ENCODE measurements around the gene IQSEC2.

IQSEC2 gene

GRCh38 chrX:53305219-53305995 is 24.0 kb upstream of the IQSEC2 start:
- no peak overlapping the region for H3K27ac ChIP-seq (ENCODE audit: insufficient read depth, low read length, poor library complexity, severe bottlenecking)
- no peaks in the 10 kb centered on the region for H3K36me3 ChIP-seq (ENCODE audit: control insufficient read depth, insufficient read depth, low read length)
- no peak for DNase-seq
- no peaks in the 10 kb centered on the region for H3K9me3 ChIP-seq (ENCODE audit: control insufficient read depth, low read length)
- no peaks in the 10 kb centered on the region for H3K27me3 ChIP-seq (replicated peaks; ENCODE audit: control insufficient read depth, insufficient read depth, low read length, poor library complexity, severe bottlenecking)
- no peaks in the 10 kb centered on the region for H3K4me1 ChIP-seq (ENCODE audit: control insufficient read depth, insufficient read depth, low read length, poor library complexity, severe bottlenecking)
- no peak overlapping the region for H3K4me3 ChIP-seq (ENCODE audit: insufficient read depth, low read depth, low read length, poor library complexity, severe bottlenecking)

- H3K36me3 ChIP-seq (ENCODE audit: control insufficient read depth, insufficient read depth, low read length), result no peaks in the 10 kb centered on the region
- no peaks in the 10 kb centered on the region for H3K4me1 ChIP-seq (ENCODE audit: control insufficient read depth, insufficient read depth, low read length, poor library complexity, severe bottlenecking)
- no peaks in the 10 kb centered on the region for H3K9me3 ChIP-seq (ENCODE audit: control insufficient read depth, low read length)
- no peak overlapping the region for H3K27ac ChIP-seq (ENCODE audit: insufficient read depth, low read length, poor library complexity, severe bottlenecking)
- no peak overlapping the region for H3K4me3 ChIP-seq (ENCODE audit: insufficient read depth, low read depth, low read length, poor library complexity, severe bottlenecking)
- H3K27me3 ChIP-seq (replicated peaks; ENCODE audit: control insufficient read depth, insufficient read depth, low read length, poor library complexity, severe bottlenecking), result no peaks in the 10 kb centered on the region
- DNase-seq, result no peak
Measured at GRCh38 chrX:53303195-53303594, 21.8 kb upstream of the IQSEC2 start.

DNA sequence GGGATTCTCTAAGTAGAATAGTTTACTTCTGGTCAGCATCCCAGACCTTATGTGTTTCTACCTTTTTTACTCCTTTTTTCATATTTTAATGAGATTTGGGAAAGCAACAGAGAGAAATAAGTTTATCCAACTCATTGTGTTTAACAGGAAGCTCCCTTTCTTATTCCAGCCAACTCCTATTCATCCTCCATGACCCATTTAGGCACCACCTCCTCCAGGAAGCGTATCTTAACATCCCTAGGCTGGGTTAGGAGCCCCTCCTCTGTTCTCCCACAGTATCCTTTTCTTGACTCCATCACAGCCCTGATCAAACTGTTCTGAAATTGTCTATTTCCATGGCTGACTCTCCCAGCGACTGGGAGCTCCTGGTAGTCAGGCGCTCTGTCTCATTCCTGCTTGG is 18.8 kb upstream of the IQSEC2 start:
- Histone ChIP-seq H3K27ac (ENCODE audit: insufficient read depth, low read length, poor library complexity, severe bottlenecking) (no peak overlapping the region), H3K27me3 (replicated peaks; ENCODE audit: control insufficient read depth, insufficient read depth, low read length, poor library complexity, severe bottlenecking) (no peaks in the 10 kb centered on the region), H3K36me3 (ENCODE audit: control insufficient read depth, insufficient read depth, low read length) (no peaks in the 10 kb centered on the region), H3K9me3 (ENCODE audit: control insufficient read depth, low read length) (no peaks in the 10 kb centered on the region), H3K4me1 (ENCODE audit: control insufficient read depth, insufficient read depth, low read length, poor library complexity, severe bottlenecking) (no peaks in the 10 kb centered on the region), H3K4me3 (ENCODE audit: insufficient read depth, low read depth, low read length, poor library complexity, severe bottlenecking) (no peak overlapping the region)
- no peak for DNase-seq

- Histone ChIP-seq H3K27me3 (replicated peaks; ENCODE audit: control insufficient read depth, insufficient read depth, low read length, poor library complexity, severe bottlenecking) (no peaks in the 10 kb centered on the region), H3K9me3 (ENCODE audit: control insufficient read depth, low read length) (no peaks in the 10 kb centered on the region), H3K4me3 (ENCODE audit: insufficient read depth, low read depth, low read length, poor library complexity, severe bottlenecking) (no peak overlapping the region), H3K36me3 (ENCODE audit: control insufficient read depth, insufficient read depth, low read length) (no peaks in the 10 kb centered on the region), H3K27ac (ENCODE audit: insufficient read depth, low read length, poor library complexity, severe bottlenecking) (no peak overlapping the region), H3K4me1 (ENCODE audit: control insufficient read depth, insufficient read depth, low read length, poor library complexity, severe bottlenecking) (no peaks in the 10 kb centered on the region)
- no peak for DNase-seq
Measured at GRCh38 chrX:53294024-53294648, 12.8 kb upstream of the IQSEC2 start.

GRCh38 chrX:53291596-53291995 is 10.2 kb upstream of the IQSEC2 start:
- no peak for DNase-seq
- Histone ChIP-seq H3K36me3 (ENCODE audit: control insufficient read depth, insufficient read depth, low read length) (no peaks in the 10 kb centered on the region), H3K4me1 (ENCODE audit: control insufficient read depth, insufficient read depth, low read length, poor library complexity, severe bottlenecking) (peaks cover 13% of the 10 kb centered on the region), H3K27me3 (replicated peaks; ENCODE audit: control insufficient read depth, insufficient read depth, low read length, poor library complexity, severe bottlenecking) (no peaks in the 10 kb centered on the region), H3K4me3 (ENCODE audit: insufficient read depth, low read depth, low read length, poor library complexity, severe bottlenecking) (no peak overlapping the region), H3K27ac (ENCODE audit: insufficient read depth, low read length, poor library complexity, severe bottlenecking) (no peak overlapping the region), H3K9me3 (ENCODE audit: control insufficient read depth, low read length) (no peaks in the 10 kb centered on the region)

DNA sequence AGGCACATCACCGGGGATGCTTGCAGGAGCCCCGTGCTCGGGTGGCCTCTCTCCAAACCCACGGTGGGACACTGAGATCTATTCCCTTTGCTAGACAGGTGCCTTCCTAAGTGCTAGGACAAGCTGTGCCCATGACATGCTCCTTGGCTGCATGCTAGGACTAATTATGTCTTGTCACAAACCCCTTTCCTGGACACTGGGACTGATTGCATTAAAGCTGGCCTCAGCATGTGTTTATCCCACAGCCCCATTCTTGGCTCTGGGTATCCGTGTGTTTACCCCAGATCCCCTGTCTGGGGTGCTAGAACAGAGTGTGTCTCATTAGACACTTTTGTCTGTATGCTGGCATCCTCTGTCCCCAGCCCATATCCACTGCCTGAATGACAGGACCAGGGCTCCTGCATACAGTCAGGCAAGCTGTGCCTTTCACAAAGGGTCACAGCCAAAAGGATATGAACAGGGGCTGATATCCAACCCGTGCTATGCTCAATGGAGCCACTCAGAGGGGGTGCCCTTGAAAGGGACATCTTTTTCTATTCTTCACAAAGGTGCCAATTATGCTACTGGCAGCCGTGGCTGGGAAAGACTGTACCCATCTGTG is 9.2 kb upstream of the IQSEC2 start:
- Histone ChIP-seq H3K27ac (ENCODE audit: insufficient read depth, low read length, poor library complexity, severe bottlenecking) (no peak overlapping the region), H3K36me3 (ENCODE audit: control insufficient read depth, insufficient read depth, low read length) (no peaks in the 10 kb centered on the region), H3K4me1 (ENCODE audit: control insufficient read depth, insufficient read depth, low read length, poor library complexity, severe bottlenecking) (peaks cover 13% of the 10 kb centered on the region), H3K4me3 (ENCODE audit: insufficient read depth, low read depth, low read length, poor library complexity, severe bottlenecking) (no peak overlapping the region), H3K9me3 (ENCODE audit: control insufficient read depth, low read length) (no peaks in the 10 kb centered on the region), H3K27me3 (replicated peaks; ENCODE audit: control insufficient read depth, insufficient read depth, low read length, poor library complexity, severe bottlenecking) (no peaks in the 10 kb centered on the region)
- no peak for DNase-seq

DNA sequence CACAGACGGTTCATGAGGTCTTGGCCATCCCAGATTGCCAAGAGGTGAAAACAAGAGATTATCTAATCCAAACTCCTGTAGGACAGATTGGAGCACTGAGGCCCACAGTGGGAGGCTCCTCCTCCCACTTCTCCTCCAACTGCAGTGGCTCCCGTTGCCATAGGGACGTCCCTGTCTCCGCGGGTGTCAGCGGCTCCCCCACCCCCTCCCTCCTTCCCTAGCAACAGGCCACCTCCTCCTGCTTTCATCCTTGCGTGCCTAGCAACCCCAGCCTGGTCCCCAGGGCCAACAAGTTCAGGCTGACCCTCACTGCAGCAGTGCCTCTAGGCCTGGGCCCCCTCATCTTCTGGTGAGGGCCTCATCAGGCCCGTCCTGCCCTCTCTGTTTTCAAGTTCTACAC is 6.8 kb upstream of the IQSEC2 start:
- Histone ChIP-seq H3K27me3 (replicated peaks; ENCODE audit: control insufficient read depth, insufficient read depth, low read length, poor library complexity, severe bottlenecking) (no peaks in the 10 kb centered on the region), H3K36me3 (ENCODE audit: control insufficient read depth, insufficient read depth, low read length) (no peaks in the 10 kb centered on the region), H3K4me3 (ENCODE audit: insufficient read depth, low read depth, low read length, poor library complexity, severe bottlenecking) (peak overlapping the region; percentile 8), H3K4me1 (ENCODE audit: control insufficient read depth, insufficient read depth, low read length, poor library complexity, severe bottlenecking) (peaks cover 13% of the 10 kb centered on the region), H3K27ac (ENCODE audit: insufficient read depth, low read length, poor library complexity, severe bottlenecking) (peak overlapping the region; percentile 40), H3K9me3 (ENCODE audit: control insufficient read depth, low read length) (no peaks in the 10 kb centered on the region)
- DNase-seq, result peak in 1 of 3 donors; percentile 6

- H3K27ac ChIP-seq (ENCODE audit: insufficient read depth, low read length, poor library complexity, severe bottlenecking), result peak overlapping the region; percentile 40
- peak in 1 of 3 donors; percentile 21 for DNase-seq
- peak overlapping the region; percentile 8 for H3K4me3 ChIP-seq (ENCODE audit: insufficient read depth, low read depth, low read length, poor library complexity, severe bottlenecking)
Measured at GRCh38 chrX:53287493-53288138, 6.2 kb upstream of the IQSEC2 start.

DNA sequence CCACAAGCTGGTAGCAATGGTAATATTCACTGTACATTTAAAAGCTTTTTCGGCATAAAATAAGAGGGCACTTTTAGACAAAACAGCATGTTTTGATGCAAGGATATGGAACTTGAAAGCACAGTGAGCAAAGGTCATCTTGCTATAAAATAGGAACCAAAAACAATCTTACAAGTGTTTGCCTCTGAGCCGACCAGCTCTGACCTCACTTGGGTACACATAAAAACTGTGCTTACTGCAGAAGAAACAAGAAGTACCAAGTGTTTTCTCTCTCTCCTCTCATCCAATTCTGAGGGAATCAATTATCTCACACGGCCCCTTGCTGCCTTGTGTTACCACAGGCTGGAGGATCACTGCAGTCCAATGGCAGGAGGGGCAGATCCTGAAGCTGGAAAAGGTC is 4.8 kb upstream of the IQSEC2 start:
- Histone ChIP-seq H3K9me3 (ENCODE audit: control insufficient read depth, low read length) (no peaks in the 10 kb centered on the region), H3K4me1 (ENCODE audit: control insufficient read depth, insufficient read depth, low read length, poor library complexity, severe bottlenecking) (peaks cover 13% of the 10 kb centered on the region), H3K4me3 (ENCODE audit: insufficient read depth, low read depth, low read length, poor library complexity, severe bottlenecking) (no peak overlapping the region), H3K27ac (ENCODE audit: insufficient read depth, low read length, poor library complexity, severe bottlenecking) (no peak overlapping the region), H3K36me3 (ENCODE audit: control insufficient read depth, insufficient read depth, low read length) (no peaks in the 10 kb centered on the region), H3K27me3 (replicated peaks; ENCODE audit: control insufficient read depth, insufficient read depth, low read length, poor library complexity, severe bottlenecking) (no peaks in the 10 kb centered on the region)
- no peak for DNase-seq

More at GRCh38 chrX:53287493-53288138, 6.2 kb upstream of the IQSEC2 start:
- Histone ChIP-seq H3K9me3 (ENCODE audit: control insufficient read depth, low read length) (no peaks in the 10 kb centered on the region), H3K36me3 (ENCODE audit: control insufficient read depth, insufficient read depth, low read length) (no peaks in the 10 kb centered on the region), H3K4me1 (ENCODE audit: control insufficient read depth, insufficient read depth, low read length, poor library complexity, severe bottlenecking) (peaks cover 13% of the 10 kb centered on the region), H3K27me3 (replicated peaks; ENCODE audit: control insufficient read depth, insufficient read depth, low read length, poor library complexity, severe bottlenecking) (no peaks in the 10 kb centered on the region)

DNA sequence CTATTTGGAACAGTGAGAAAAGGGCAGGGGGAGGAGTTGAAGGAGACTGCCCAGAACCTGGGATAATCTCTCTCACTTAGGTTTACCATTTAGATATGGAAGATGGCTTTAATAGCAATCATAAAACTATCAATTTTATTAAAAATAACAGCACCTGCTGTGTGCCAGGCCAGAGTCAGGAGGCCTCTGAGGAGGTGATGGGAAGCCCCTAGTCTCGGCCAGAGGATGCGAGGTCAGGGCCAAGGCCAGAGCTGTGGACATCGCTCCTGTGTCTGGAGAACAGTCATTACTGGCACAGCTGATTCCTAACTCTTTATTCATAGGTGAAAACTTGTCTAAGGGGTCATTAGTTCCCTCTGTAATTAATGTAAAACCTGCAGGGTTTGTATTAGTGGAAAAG is 4.2 kb upstream of the IQSEC2 start:
- Histone ChIP-seq H3K27me3 (replicated peaks; ENCODE audit: control insufficient read depth, insufficient read depth, low read length, poor library complexity, severe bottlenecking) (no peaks in the 10 kb centered on the region), H3K27ac (ENCODE audit: insufficient read depth, low read length, poor library complexity, severe bottlenecking) (no peak overlapping the region), H3K4me3 (ENCODE audit: insufficient read depth, low read depth, low read length, poor library complexity, severe bottlenecking) (no peak overlapping the region), H3K4me1 (ENCODE audit: control insufficient read depth, insufficient read depth, low read length, poor library complexity, severe bottlenecking) (peaks cover 13% of the 10 kb centered on the region), H3K36me3 (ENCODE audit: control insufficient read depth, insufficient read depth, low read length) (no peaks in the 10 kb centered on the region), H3K9me3 (ENCODE audit: control insufficient read depth, low read length) (no peaks in the 10 kb centered on the region)
- no peak for DNase-seq

All from effector memory CD4-positive, alpha-beta T cell (primary cell).